Activated CD4-positive, alpha-beta T cell treated with anti-CD3 and anti-CD28 coated beads for 36 hours (primary cell): Measurements from ENCODE around the gene PLSCR2. TPM values are rescaled to one million over a fixed set of nuclear protein-coding genes. Genes with fewer than 3 reads are reported as not detected.
A peak's percentile ranks its signal among the peaks of the same experiment; 100 is the strongest.
"Not testable (repeated sequence)": the region's sequence is repeated elsewhere in the genome, so short reads cannot be mapped to it uniquely, and the experiment has no call there.

Source experiments
- ATAC-seq: fragments of 200-7000 bp; cut with Tn5 transposase; one replicate; pipeline ENCODE4 v1.10.0; 2021; ENCODE audit warnings: mild to moderate bottlenecking, moderate library complexity
- CTCF ChIA-PET: fragments of 350-600 bp; sonication (Branson Sonifier 250); formaldehyde crosslinking; loops from one replicate; lab custom pipeline; 2021; ENCODE audit warnings: antibody characterized with exemption; lab: Charles Lee
- POLR2A ChIA-PET: fragments of 350-600 bp; sonication (Branson Sonifier 250); formaldehyde crosslinking; loops from one replicate; lab custom pipeline; 2021; ENCODE audit warnings: antibody characterized with exemption, inconsistent platforms; lab: Charles Lee
- DNase-seq: peaks from one replicate; pipeline ENCODE4 v3.0.0-alpha.2; 2020
- H3K27ac Mint-ChIP-seq: one replicate; pipeline ENCODE4 v1.8.0; 2021; ENCODE audit warnings: mixed read lengths
- H3K27me3 Mint-ChIP-seq: one replicate; pipeline ENCODE4 v1.8.0; 2021; ENCODE audit warnings: mixed read lengths
- H3K36me3 Mint-ChIP-seq: one replicate; pipeline ENCODE4 v1.8.0; 2021; ENCODE audit warnings: low read depth, mixed read lengths
- H3K4me1 Mint-ChIP-seq: one replicate; pipeline ENCODE4 v1.8.0; 2021; ENCODE audit warnings: mixed read lengths
- H3K4me3 Mint-ChIP-seq: one replicate; pipeline ENCODE4 v1.8.0; 2021; ENCODE audit warnings: mild to moderate bottlenecking, moderate library complexity, mixed read lengths
- H3K9me3 Mint-ChIP-seq: one replicate; pipeline ENCODE4 v1.8.0; 2021; ENCODE audit warnings: low read depth, mixed read lengths
- intact Hi-C, 2 experiments: fragments of 100-400 bp; cut with DNase I in 1 of 2; cut with micrococcal nuclease in 1 of 2; formaldehyde crosslinking; loops; one replicate each; pipeline versions ENCODE4 v1.14.2 to v1.15.1; 2022 to 2024; cut with DNase I, micrococcal nuclease
- total RNA-seq, 2 experiments: library from RNA; stranded (reverse); gene quantifications; one replicate each; pipeline ENCODE4 v1.2.3, GENCODE V29; 2021

The PLSCR2 gene
- total RNA-seq, 2 experiments from 2014 or later = 0.25 TPM; not detected in 1

DNA sequence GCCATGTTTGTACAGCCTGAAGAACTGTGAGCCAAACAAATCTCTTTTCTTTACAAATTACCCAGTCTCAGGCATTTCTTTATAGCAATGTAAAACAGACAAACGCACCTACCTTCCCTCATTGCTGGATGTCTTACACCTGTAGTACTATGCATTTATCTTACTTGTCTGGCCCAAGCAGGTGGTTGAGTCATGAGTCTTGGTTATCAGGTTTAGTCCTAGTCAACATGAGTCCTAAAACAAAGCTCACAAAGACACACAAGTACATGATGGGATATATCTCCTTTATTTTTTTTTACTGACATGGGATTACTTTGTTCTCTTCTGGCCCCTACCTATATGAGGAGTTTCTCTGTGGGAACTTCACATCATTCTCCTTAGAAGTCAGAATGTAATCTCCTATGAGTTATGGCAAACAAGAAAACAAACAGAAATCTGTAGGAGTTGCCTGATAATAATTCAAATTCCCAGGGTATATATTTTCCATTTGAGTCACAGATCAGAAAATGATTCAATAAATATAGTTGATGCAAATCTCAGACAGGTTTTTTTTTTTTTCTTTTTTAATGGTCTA, 33.6 kb upstream of the PLSCR2 start:
- POLR2A ChIA-PET = no interaction called here
- DNase-seq = no peak
- Mint-ChIP-seq H3K27me3 (no peaks in the 10 kb centered on the region), H3K4me1 (peaks cover 21% of the 10 kb centered on the region), H3K27ac (no peak overlapping the region), H3K36me3 (no peaks in the 10 kb centered on the region), H3K4me3 (no peak overlapping the region), H3K9me3 (no peaks in the 10 kb centered on the region)
- no peak for ATAC-seq
- CTCF ChIA-PET = no interaction called here
- intact Hi-C loops = loop anchor here (2.0 kb wide), 2 partner anchors 18 to 42 kb away; partner anchors contain the start of gene PLSCR1 (in 1 of the 2)

GRCh38 chr3:146501752-146502151, 32.4 kb upstream of the PLSCR2 start:
- ATAC-seq (peak; percentile 63), DNase-seq (no peak)
- Mint-ChIP-seq H3K27ac (no peak overlapping the region), H3K36me3 (no peaks in the 10 kb centered on the region), H3K4me1 (peaks cover 21% of the 10 kb centered on the region), H3K4me3 (no peak overlapping the region), H3K27me3 (no peaks in the 10 kb centered on the region), H3K9me3 (no peaks in the 10 kb centered on the region)
- CTCF ChIA-PET = interaction anchor here (0.6 kb wide), 1 partner anchor 32 kb away, joined by 3 read pairs; no protein-coding TSS in a partner anchor
- intact Hi-C loops = loop anchor here (2.0 kb wide), 2 partner anchors 19 to 43 kb away; partner anchors contain the start of gene PLSCR1 (in 1 of the 2)
- POLR2A ChIA-PET = no interaction called here

- Mint-ChIP-seq H3K27me3 (no peaks in the 10 kb centered on the region), H3K27ac (no peak overlapping the region), H3K36me3 (no peaks in the 10 kb centered on the region), H3K9me3 (no peaks in the 10 kb centered on the region), H3K4me1 (peaks cover 20% of the 10 kb centered on the region), H3K4me3 (no peak overlapping the region)
- ChIA-PET CTCF (interaction anchor here (0.5 to 1.2 kb wide), 3 partner anchors 37 to 90 kb away, joined by 3 read pairs; no protein-coding TSS in a partner anchor), POLR2A (no interaction called here)
- ATAC-seq (no peak), DNase-seq (no peak)
- intact Hi-C loops = no loop called here
Observed at GRCh38 chr3:146499701-146500100, 30.3 kb upstream of the PLSCR2 start.

- H3K9me3 Mint-ChIP-seq = no peaks in the 10 kb centered on the region
- ChIA-PET POLR2A (interaction anchor here (1.7 kb wide), 1 partner anchor 46 kb away, joined by 7 read pairs; the partner anchor contains the start of gene PLSCR1), CTCF (interaction anchor here (1.7 kb wide), 1 partner anchor 43 kb away, joined by 4 read pairs; no protein-coding TSS in a partner anchor)
- DNase-seq (peak; percentile 62), ATAC-seq (peak; percentile 74)
- peak overlapping the region; percentile 62 for H3K4me3 Mint-ChIP-seq
- intact Hi-C loops = loop anchor here in 1 of 2 experiments (1.0 kb wide), 2 partner anchors 29 to 46 kb away; partner anchors contain the start of genes PLSCR1 and PLSCR2
- no peaks in the 10 kb centered on the region for H3K27me3 Mint-ChIP-seq
- peak overlapping the region; percentile 59 for H3K27ac Mint-ChIP-seq
- H3K36me3 Mint-ChIP-seq = no peaks in the 10 kb centered on the region
- H3K4me1 Mint-ChIP-seq = peaks cover 18% of the 10 kb centered on the region
Observed at GRCh38 chr3:146498002-146498736, 28.8 kb upstream of the PLSCR2 start.

GRCh38 chr3:146497145-146497843, 27.9 kb upstream of the PLSCR2 start:
- POLR2A ChIA-PET = interaction anchor here (1.7 kb wide), 1 partner anchor 47 kb away, joined by 7 read pairs; the partner anchor contains the start of gene PLSCR1
- CTCF ChIA-PET = interaction anchor here (1.7 kb wide), 1 partner anchor 44 kb away, joined by 4 read pairs; no protein-coding TSS in a partner anchor
- intact Hi-C loops = not testable (repeated sequence)

GRCh38 chr3:146496726-146497125, 27.4 kb upstream of the PLSCR2 start:
- Mint-ChIP-seq H3K4me1 (peaks cover 17% of the 10 kb centered on the region), H3K36me3 (no peaks in the 10 kb centered on the region), H3K4me3 (no peak overlapping the region), H3K27ac (no peak overlapping the region), H3K9me3 (peaks cover 6% of the 10 kb centered on the region), H3K27me3 (peaks cover 7% of the 10 kb centered on the region)
- ATAC-seq (peak; percentile 37), DNase-seq (peak; percentile 21)
- ChIA-PET CTCF (interaction anchor here (1.7 kb wide), 1 partner anchor 44 kb away, joined by 4 read pairs; no protein-coding TSS in a partner anchor), POLR2A (no interaction called here)
- intact Hi-C loops = no loop called here

More at GRCh38 chr3:146497145-146497843, 27.9 kb upstream of the PLSCR2 start:
- not testable (repeated sequence) for H3K4me3 Mint-ChIP-seq, H3K36me3 Mint-ChIP-seq, DNase-seq, ATAC-seq, H3K27me3 Mint-ChIP-seq, H3K9me3 Mint-ChIP-seq
- Mint-ChIP-seq H3K27ac (peak overlapping the region; percentile 59), H3K4me1 (peaks cover 18% of the 10 kb centered on the region)

GRCh38 chr3:146496251-146496650, 26.9 kb upstream of the PLSCR2 start:
- POLR2A ChIA-PET = no interaction called here
- CTCF ChIA-PET = no interaction called here
- H3K4me3 Mint-ChIP-seq = no peak overlapping the region
- H3K9me3 Mint-ChIP-seq = peaks cover 7% of the 10 kb centered on the region
- peaks cover 14% of the 10 kb centered on the region for H3K4me1 Mint-ChIP-seq
- H3K36me3 Mint-ChIP-seq = no peaks in the 10 kb centered on the region
- DNase-seq = no peak
- ATAC-seq = peak; percentile 8
- no peak overlapping the region for H3K27ac Mint-ChIP-seq
- intact Hi-C loops = no loop called here
- H3K27me3 Mint-ChIP-seq = peaks cover 7% of the 10 kb centered on the region

DNA sequence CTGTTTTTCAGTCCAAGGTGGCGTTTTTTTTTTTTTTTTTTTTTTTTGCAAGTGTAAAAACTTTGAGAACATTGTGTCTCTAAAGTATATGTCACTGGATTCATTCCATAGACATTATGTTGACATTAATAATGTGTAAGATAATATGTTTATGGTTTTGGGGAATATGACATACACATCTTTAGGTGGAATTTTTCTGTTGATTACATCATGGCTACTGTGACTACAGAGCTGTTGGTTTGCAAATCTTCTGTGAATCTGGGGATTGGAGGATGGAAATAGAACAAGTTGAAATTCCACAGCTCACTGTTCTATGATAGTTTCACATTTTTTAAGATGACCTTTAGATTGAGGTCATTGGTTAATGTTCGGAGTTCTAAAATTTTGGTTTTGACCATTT, 24.4 kb upstream of the PLSCR2 start:
- Mint-ChIP-seq H3K27ac (no peak overlapping the region), H3K36me3 (no peaks in the 10 kb centered on the region), H3K27me3 (peaks cover 7% of the 10 kb centered on the region), H3K9me3 (peaks cover 21% of the 10 kb centered on the region), H3K4me1 (peaks cover 14% of the 10 kb centered on the region), H3K4me3 (no peak overlapping the region)
- DNase-seq (no peak), ATAC-seq (no peak)
- CTCF ChIA-PET = interaction anchor here (0.7 to 1.4 kb wide), 2 partner anchors 11 to 35 kb away, joined by 3 read pairs; no protein-coding TSS in a partner anchor
- POLR2A ChIA-PET = no interaction called here
- intact Hi-C loops = no loop called here

DNA sequence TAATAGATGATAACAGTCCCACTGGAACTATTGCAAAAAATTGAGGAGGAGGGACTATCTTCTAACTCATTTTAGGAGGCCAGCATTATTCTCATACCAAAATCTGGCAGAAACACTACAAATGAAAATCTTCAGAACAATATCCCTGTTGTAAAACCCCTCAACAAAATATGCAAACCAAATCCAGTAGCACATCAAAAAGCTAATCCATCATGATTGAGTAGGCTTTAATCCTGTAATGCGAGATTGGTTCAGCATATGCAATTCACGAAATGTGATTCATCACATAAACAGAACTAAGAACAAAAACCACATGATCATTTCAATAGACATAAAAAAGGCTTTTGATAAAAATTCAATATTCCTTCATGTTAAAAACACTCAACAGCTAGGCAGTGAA, 23.9 kb upstream of the PLSCR2 start:
- POLR2A ChIA-PET = no interaction called here
- Mint-ChIP-seq H3K4me1 (peaks cover 11% of the 10 kb centered on the region), H3K27ac (no peak overlapping the region), H3K4me3 (no peak overlapping the region), H3K27me3 (peaks cover 7% of the 10 kb centered on the region), H3K36me3 (no peaks in the 10 kb centered on the region), H3K9me3 (peaks cover 21% of the 10 kb centered on the region)
- CTCF ChIA-PET = interaction anchor here (1.4 kb wide), 1 partner anchor 12 kb away, joined by 3 read pairs; no protein-coding TSS in a partner anchor
- no peak for ATAC-seq
- intact Hi-C loops = no loop called here
- no peak for DNase-seq

DNA sequence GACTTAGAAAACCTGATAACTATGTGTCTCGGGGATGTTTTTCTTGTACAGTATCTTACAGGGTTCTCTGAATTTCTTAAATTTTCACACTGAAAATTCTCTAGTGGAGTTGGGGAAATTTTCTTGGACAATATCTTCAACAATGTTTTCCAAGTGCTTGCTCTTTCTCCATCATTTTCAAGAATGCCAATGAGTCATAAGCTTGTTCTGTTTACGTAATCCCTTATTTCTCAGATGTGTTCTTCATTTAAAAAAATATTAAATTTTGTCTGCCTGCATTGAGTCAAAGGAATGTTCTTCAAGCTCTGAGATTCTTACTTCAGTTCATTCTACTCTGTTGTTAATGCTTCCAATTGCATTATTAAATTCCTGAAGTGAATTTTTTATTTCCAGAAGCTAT, 21.9 kb upstream of the PLSCR2 start:
- Mint-ChIP-seq H3K4me3 (no peak overlapping the region), H3K27me3 (peaks cover 9% of the 10 kb centered on the region), H3K27ac (no peak overlapping the region), H3K4me1 (peaks cover 2% of the 10 kb centered on the region), H3K36me3 (no peaks in the 10 kb centered on the region), H3K9me3 (peaks cover 21% of the 10 kb centered on the region)
- ATAC-seq (no peak), DNase-seq (no peak)
- CTCF ChIA-PET = no interaction called here
- POLR2A ChIA-PET = no interaction called here
- intact Hi-C loops = no loop called here

DNA sequence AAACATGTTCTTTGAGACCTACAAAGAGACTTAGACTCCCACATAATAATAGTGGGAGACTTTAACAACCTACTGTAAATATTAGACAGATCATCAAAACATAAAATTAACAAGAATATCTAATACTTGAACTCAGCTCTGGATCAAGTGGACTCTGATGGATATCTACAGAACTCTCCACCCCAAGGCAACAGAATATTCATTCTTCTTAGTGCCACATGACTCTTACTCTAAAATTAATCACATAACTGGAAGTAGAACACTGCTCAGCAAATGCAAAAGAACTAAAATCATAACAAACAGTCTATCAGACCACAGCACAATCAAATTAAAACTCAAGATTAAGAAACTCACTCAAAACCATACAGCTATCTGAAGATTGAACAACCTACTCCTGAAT, 15.9 kb upstream of the PLSCR2 start:
- H3K9me3 Mint-ChIP-seq = peaks cover 15% of the 10 kb centered on the region
- no peaks in the 10 kb centered on the region for H3K4me1 Mint-ChIP-seq
- H3K4me3 Mint-ChIP-seq = no peak overlapping the region
- ATAC-seq = no peak
- no peaks in the 10 kb centered on the region for H3K36me3 Mint-ChIP-seq
- ChIA-PET POLR2A (no interaction called here), CTCF (no interaction called here)
- intact Hi-C loops = no loop called here
- DNase-seq = no peak
- H3K27ac Mint-ChIP-seq = no peak overlapping the region
- H3K27me3 Mint-ChIP-seq = peaks cover 13% of the 10 kb centered on the region
